Activated CD8-positive, alpha-beta T cell treated with anti-CD3 and anti-CD28 coated beads for 36 hours (primary cell): ENCODE measurements around the gene KNSTRN. TPM values are rescaled to one million over a fixed set of nuclear protein-coding genes. Genes with fewer than 3 reads are reported as not detected.

Source experiments
- ATAC-seq: fragments of 200-7000 bp; cut with Tn5 transposase; one replicate; pipeline ENCODE4 v1.10.0; 2021; ENCODE audit warnings: mild to moderate bottlenecking, moderate library complexity
- CTCF ChIA-PET: fragments of 350-600 bp; sonication (Branson Sonifier 250); formaldehyde crosslinking; loops from one replicate; lab custom pipeline; 2021; ENCODE audit warnings: antibody characterized with exemption; lab: Charles Lee
- POLR2A ChIA-PET: fragments of 350-600 bp; sonication (Branson Sonifier 250); formaldehyde crosslinking; loops from one replicate; lab custom pipeline; 2021; ENCODE audit warnings: antibody characterized with exemption; lab: Charles Lee
- DNase-seq: peaks from one replicate; pipeline ENCODE4 v3.0.0-alpha.2; 2020
- H3K27ac Mint-ChIP-seq: one replicate; pipeline ENCODE4 v1.8.0; 2021; ENCODE audit warnings: mild to moderate bottlenecking, mixed read lengths
- H3K27me3 Mint-ChIP-seq: one replicate; pipeline ENCODE4 v1.8.0; 2021; ENCODE audit warnings: mixed read lengths
- H3K36me3 Mint-ChIP-seq: one replicate; pipeline ENCODE4 v1.8.0; 2021; ENCODE audit warnings: low read depth, mixed read lengths
- H3K4me1 Mint-ChIP-seq: one replicate; pipeline ENCODE4 v1.8.0; 2021; ENCODE audit warnings: low read depth, mixed read lengths
- H3K4me3 Mint-ChIP-seq: one replicate; pipeline ENCODE4 v1.8.0; 2021; ENCODE audit warnings: mild to moderate bottlenecking, moderate library complexity, mixed read lengths
- H3K9me3 Mint-ChIP-seq: one replicate; pipeline ENCODE4 v1.8.0; 2021; ENCODE audit warnings: mixed read lengths
- intact Hi-C: fragments of 100-400 bp; cut with micrococcal nuclease; formaldehyde crosslinking; loops from one replicate; pipeline ENCODE4 v1.10.0; 2022
- total RNA-seq, 2 experiments: library from RNA; stranded (reverse); gene quantifications; one replicate each; pipeline ENCODE4 v1.2.3, GENCODE V29; 2021
- TF ChIP-seq, protein P1 (sequence below): fragments of 200-600 bp; IDR thresholded peaks from one replicate; pipeline ENCODE4 v1.8.0; 2022; ENCODE audit warnings: antibody characterized with exemption, mild to moderate bottlenecking

Gene KNSTRN
- total RNA-seq, 2 experiments from 2014 or later: 54.2 to 55.0 TPM

DNA sequence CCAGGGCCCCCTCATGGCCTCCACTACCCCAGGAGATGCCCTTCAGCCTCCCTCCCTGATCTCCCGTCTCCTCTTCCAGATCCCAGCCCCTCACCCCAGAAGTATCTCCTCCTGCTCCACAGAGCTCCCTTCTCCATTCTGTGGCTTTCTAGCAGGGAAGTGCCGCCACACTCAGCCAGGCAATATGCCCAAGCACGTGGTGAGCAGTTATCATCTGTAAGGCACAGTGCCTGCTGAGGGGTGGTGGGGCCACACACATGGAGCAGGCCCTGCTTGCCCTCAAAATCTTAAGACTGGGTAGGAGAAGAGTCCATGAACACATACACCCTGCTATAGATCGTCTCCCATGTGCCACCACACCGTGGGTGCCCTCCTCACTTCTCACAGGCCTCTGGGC is 34.0 kb upstream of the KNSTRN start:
- H3K9me3 Mint-ChIP-seq: no peaks in the 10 kb centered on the region
- H3K4me3 Mint-ChIP-seq: no peak overlapping the region
- no peak overlapping the region for H3K27ac Mint-ChIP-seq
- no peaks in the 10 kb centered on the region for H3K4me1 Mint-ChIP-seq
- H3K27me3 Mint-ChIP-seq: no peaks in the 10 kb centered on the region
- DNase-seq: no peak
- ChIA-PET CTCF (interaction anchor here (1.3 to 2.5 kb wide), 3 partner anchors 10 to 73 kb away, joined by 4 to 9 read pairs (median 7); no protein-coding TSS in a partner anchor), POLR2A (no interaction called here)
- ATAC-seq: no peak
- H3K36me3 Mint-ChIP-seq: no peaks in the 10 kb centered on the region
- TF ChIP-seq, protein P1, sequence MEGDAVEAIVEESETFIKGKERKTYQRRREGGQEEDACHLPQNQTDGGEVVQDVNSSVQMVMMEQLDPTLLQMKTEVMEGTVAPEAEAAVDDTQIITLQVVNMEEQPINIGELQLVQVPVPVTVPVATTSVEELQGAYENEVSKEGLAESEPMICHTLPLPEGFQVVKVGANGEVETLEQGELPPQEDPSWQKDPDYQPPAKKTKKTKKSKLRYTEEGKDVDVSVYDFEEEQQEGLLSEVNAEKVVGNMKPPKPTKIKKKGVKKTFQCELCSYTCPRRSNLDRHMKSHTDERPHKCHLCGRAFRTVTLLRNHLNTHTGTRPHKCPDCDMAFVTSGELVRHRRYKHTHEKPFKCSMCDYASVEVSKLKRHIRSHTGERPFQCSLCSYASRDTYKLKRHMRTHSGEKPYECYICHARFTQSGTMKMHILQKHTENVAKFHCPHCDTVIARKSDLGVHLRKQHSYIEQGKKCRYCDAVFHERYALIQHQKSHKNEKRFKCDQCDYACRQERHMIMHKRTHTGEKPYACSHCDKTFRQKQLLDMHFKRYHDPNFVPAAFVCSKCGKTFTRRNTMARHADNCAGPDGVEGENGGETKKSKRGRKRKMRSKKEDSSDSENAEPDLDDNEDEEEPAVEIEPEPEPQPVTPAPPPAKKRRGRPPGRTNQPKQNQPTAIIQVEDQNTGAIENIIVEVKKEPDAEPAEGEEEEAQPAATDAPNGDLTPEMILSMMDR: no peak
- intact Hi-C loops: no loop called here

DNA sequence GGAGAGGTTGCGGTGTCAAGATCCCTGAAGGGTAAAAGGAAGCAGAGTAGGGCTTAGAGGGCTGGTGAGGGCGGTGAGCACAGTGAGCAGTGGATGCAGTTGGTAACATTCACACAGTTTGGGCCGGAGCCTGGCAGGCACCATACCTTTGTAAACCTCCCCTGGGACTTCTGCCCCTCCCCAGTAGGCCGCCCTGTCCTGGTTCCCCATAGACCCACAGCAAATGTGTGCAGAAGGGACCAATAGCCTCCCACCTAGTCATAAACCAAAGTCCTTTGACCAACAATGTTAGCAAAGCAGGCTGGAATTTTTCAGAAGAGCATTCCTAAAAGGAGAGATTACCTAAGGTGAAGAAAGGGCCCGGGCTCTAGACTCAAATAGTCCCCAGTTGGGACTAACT is 33.4 kb upstream of the KNSTRN start:
- POLR2A ChIA-PET: interaction anchor here (0.6 kb wide), 1 partner anchor 1166 kb away, joined by 3 read pairs; no protein-coding TSS in a partner anchor

GRCh38 chr15:40352281-40352901 is 30.1 kb upstream of the KNSTRN start:
- Mint-ChIP-seq H3K4me1 (no peaks in the 10 kb centered on the region), H3K9me3 (no peaks in the 10 kb centered on the region), H3K27ac (no peak overlapping the region), H3K36me3 (no peaks in the 10 kb centered on the region), H3K27me3 (no peaks in the 10 kb centered on the region), H3K4me3 (no peak overlapping the region)
- TF ChIP-seq, protein P1: no peak
- DNase-seq (no peak), ATAC-seq (no peak)
- ChIA-PET CTCF (interaction anchor here (1.0 to 7.7 kb wide), 5 partner anchors 9 to 70 kb away, joined by 3 to 71 read pairs (median 4); no protein-coding TSS in a partner anchor), POLR2A (interaction anchor here (0.9 kb wide), 1 partner anchor 16 kb away, joined by 3 read pairs; no protein-coding TSS in a partner anchor)
- intact Hi-C loops: no loop called here

More for the DNA sequence above, 33.4 kb upstream of the KNSTRN start:
- Mint-ChIP-seq H3K27ac (no peak overlapping the region), H3K4me1 (no peaks in the 10 kb centered on the region), H3K27me3 (no peaks in the 10 kb centered on the region), H3K36me3 (no peaks in the 10 kb centered on the region), H3K9me3 (no peaks in the 10 kb centered on the region), H3K4me3 (no peak overlapping the region)
- TF ChIP-seq, protein P1: no peak
- CTCF ChIA-PET: interaction anchor here (1.3 to 2.5 kb wide), 3 partner anchors 11 to 72 kb away, joined by 4 to 9 read pairs (median 7); no protein-coding TSS in a partner anchor
- intact Hi-C loops: no loop called here
- no peak for ATAC-seq
- no peak for DNase-seq

- POLR2A ChIA-PET: interaction anchor here (1.0 kb wide), 1 partner anchor 14 kb away, joined by 3 read pairs; no protein-coding TSS in a partner anchor
- TF ChIP-seq, protein P1: no peak
- no peaks in the 10 kb centered on the region for H3K36me3 Mint-ChIP-seq
- no peaks in the 10 kb centered on the region for H3K9me3 Mint-ChIP-seq
- H3K4me3 Mint-ChIP-seq: no peak overlapping the region
- H3K4me1 Mint-ChIP-seq: peaks cover 2% of the 10 kb centered on the region
- intact Hi-C loops: no loop called here
- CTCF ChIA-PET: interaction anchor here (0.7 to 7.7 kb wide), 5 partner anchors 10 to 167 kb away, joined by 3 to 71 read pairs (median 6); no protein-coding TSS in a partner anchor
- ATAC-seq (no peak), DNase-seq (no peak)
- H3K27ac Mint-ChIP-seq: no peak overlapping the region
- H3K27me3 Mint-ChIP-seq: no peaks in the 10 kb centered on the region
These were observed 28.8 kb upstream of the KNSTRN start for GRCh38 chr15:40353697-40354096.
